Ascending aorta (tissue), 2 donors: ENCODE data around the gene NEURL4. TPM values are rescaled to one million over a fixed set of nuclear protein-coding genes. Genes with fewer than 3 reads are reported as not detected.
A peak's percentile ranks its signal among the peaks of the same experiment; 100 is the strongest.

Source experiments
- DNase-seq, 2 donors: peaks; one replicate each; pipeline ENCODE4 v3.0.0-alpha.2; 2019; ENCODE audit warnings: low spot score in 2 of 2
- H3K27ac ChIP-seq, 2 donors: fragments of 200-600 bp; sonication (generic); one replicate each; pipeline ENCODE4 v1.5.1; 2016 to 2017; ENCODE audit warnings: mild to moderate bottlenecking in 1 of 2
- H3K27me3 ChIP-seq: fragments of 200-600 bp; sonication (generic); one replicate; pipeline ENCODE4 v1.5.1; 2017
- H3K36me3 ChIP-seq, 2 donors: fragments of 200-600 bp; sonication (generic); one replicate each; pipeline ENCODE4 v1.5.1; 2016
- H3K4me1 ChIP-seq, 2 donors: fragments of 200-600 bp; sonication (generic); one replicate each; pipeline ENCODE4 v1.5.1; 2016 to 2017; ENCODE audit warnings: mild to moderate bottlenecking in 1 of 2
- H3K4me3 ChIP-seq, 2 donors: fragments of 200-600 bp; sonication (generic); one replicate each; pipeline ENCODE4 v1.5.1; 2016 to 2017; ENCODE audit warnings: mild to moderate bottlenecking in 1 of 2
- H3K9me3 ChIP-seq, 2 donors: fragments of 200-600 bp; sonication (generic); one replicate each; pipeline ENCODE4 v1.5.1; 2016
- CTCF ChIP-seq, 3 experiments: fragments of 200-600 bp in 2 of 3; fragments of 450-650 bp in 1 of 3; sonication (generic) in 2 of 3; IDR thresholded peaks; one replicate each; pipeline ENCODE4 v1.5.1; 2016 to 2019; ENCODE audit warnings: antibody characterized with exemption in 3 of 3, mild to moderate bottlenecking in 1 of 3, moderate library complexity in 1 of 3
- intact Hi-C: fragments of 100-400 bp; cut with DNase I; formaldehyde crosslinking; loops from one replicate; pipeline ENCODE4 v1.15.1; 2023
- total RNA-seq: library from RNA; depleted of rRNA; stranded (reverse); fragments of >200 nt; gene quantifications from one replicate; pipeline ENCODE4 v1.1.0, GENCODE V29; 2016

Gene NEURL4
- total RNA-seq, 1 donor from 2014 or later = 22.0 TPM

- H3K36me3 ChIP-seq = no peaks in the 10 kb centered on the region
- H3K27me3 ChIP-seq = no peaks in the 10 kb centered on the region
- DNase-seq = peak; percentile 43 to 87
- H3K4me3 ChIP-seq = no peak overlapping the region
- no peaks in the 10 kb centered on the region for H3K9me3 ChIP-seq
- peaks cover 11 to 27% of the 10 kb centered on the region in 2 donors for H3K4me1 ChIP-seq
- intact Hi-C loops = loop anchor here (1.0 kb wide), 1 partner anchor 82 kb away; no protein-coding TSS in a partner anchor
- peak; percentile 82 to 85 (median 85) for TF ChIP-seq CTCF (IDR thresholded peaks at IDR 0.05)
- no peak overlapping the region for H3K27ac ChIP-seq
These were observed 27.0 kb upstream of the NEURL4 start for GRCh38 chr17:7356072-7356549.

GRCh38 chr17:7355573-7355972 lies 26.4 kb upstream of the NEURL4 start:
- no peak for DNase-seq
- intact Hi-C loops = no loop called here
- Histone ChIP-seq H3K4me1 (peaks cover 11 to 27% of the 10 kb centered on the region in 2 donors), H3K27ac (peak overlapping the region in 1 of 2 donors; percentile 24), H3K36me3 (no peaks in the 10 kb centered on the region), H3K27me3 (no peaks in the 10 kb centered on the region), H3K9me3 (no peaks in the 10 kb centered on the region), H3K4me3 (no peak overlapping the region)
- no peak for TF ChIP-seq CTCF (IDR thresholded peaks at IDR 0.05)

GRCh38 chr17:7355053-7355452 lies 25.9 kb upstream of the NEURL4 start, which contains the start of gene TMEM95:
TMEM95 (plus strand) TSS chr17:7355156; CDS start chr17:7355205, 49 bp downstream.
- Histone ChIP-seq H3K4me3 (peak within 1 kb of the TSS in 1 of 2 donors; percentile 98), H3K4me1 (peaks cover 11 to 27% of the 10 kb centered on the region in 2 donors), H3K36me3 (no peaks in the 10 kb centered on the region), H3K27ac (peak within 1 kb of the TSS; percentile 4 to 24), H3K27me3 (no peaks in the 10 kb centered on the region), H3K9me3 (no peaks in the 10 kb centered on the region)
- no peak for TF ChIP-seq CTCF (IDR thresholded peaks at IDR 0.05)
- DNase-seq = no peak
- intact Hi-C loops = no loop called here

GRCh38 chr17:7354262-7354843 lies 25.2 kb upstream of the NEURL4 start:
- Histone ChIP-seq H3K4me3 (no peak overlapping the region), H3K36me3 (no peaks in the 10 kb centered on the region), H3K4me1 (peaks cover 11 to 33% of the 10 kb centered on the region in 2 donors), H3K9me3 (no peaks in the 10 kb centered on the region), H3K27ac (peak overlapping the region in 1 of 2 donors; percentile 24), H3K27me3 (no peaks in the 10 kb centered on the region)
- no peak for DNase-seq
- no peak for TF ChIP-seq CTCF (IDR thresholded peaks at IDR 0.05)
- intact Hi-C loops = loop anchor here (5.0 kb wide), 3 partner anchors 112 to 488 kb away; partner anchors contain the start of genes GABARAP, TP53 and WRAP53

- Histone ChIP-seq H3K27ac (peak overlapping the region; percentile 96 to 100), H3K4me1 (peaks cover 11 to 36% of the 10 kb centered on the region in 2 donors), H3K9me3 (no peaks in the 10 kb centered on the region), H3K27me3 (no peaks in the 10 kb centered on the region), H3K36me3 (no peaks in the 10 kb centered on the region), H3K4me3 (peak overlapping the region; percentile 71 to 98)
- DNase-seq = no peak
- no peak for TF ChIP-seq CTCF (IDR thresholded peaks at IDR 0.05)
- intact Hi-C loops = loop anchor here (1.0 to 5.0 kb wide), 6 partner anchors 83 to 489 kb away; partner anchors contain the start of genes GABARAP, POLR2A, SENP3 and TP53
These were observed 23.9 kb upstream of the NEURL4 start for GRCh38 chr17:7352910-7353635.
